ENCODE results near the gene PPY.

Gene PPY

DNA sequence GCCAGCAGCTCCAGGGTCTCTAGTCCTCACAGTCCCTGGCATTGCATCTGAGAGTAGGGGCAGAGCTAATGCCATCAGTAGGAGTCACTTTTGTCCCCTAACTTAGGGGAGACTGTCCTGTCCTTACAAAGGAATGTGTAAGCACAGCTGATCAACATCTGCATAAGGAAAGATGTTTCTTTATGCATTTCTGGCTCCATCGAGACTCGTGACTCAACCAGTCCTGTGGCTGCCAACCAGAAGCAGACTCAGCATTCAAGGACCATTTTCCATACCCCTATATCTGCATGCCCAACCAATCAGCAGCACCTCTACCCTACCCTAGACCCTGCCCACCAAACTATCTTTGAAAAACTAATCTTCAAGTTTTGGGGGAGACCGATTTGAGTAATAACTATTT lies 26.7 kb downstream of the PPY start:
- H3K4me1 ChIP-seq (ENCODE audit: insufficient read depth, low read length) = no peaks in the 10 kb centered on the region
- H3K9me3 ChIP-seq (ENCODE audit: low read length) = peaks cover 2% of the 10 kb centered on the region
- H3K4me3 ChIP-seq (ENCODE audit: low read length) = no peak overlapping the region
- H2AFZ ChIP-seq (ENCODE audit: low read depth, low read length) = no peak overlapping the region
- H3K27me3 ChIP-seq (ENCODE audit: insufficient read depth, low read length) = peaks cover 45% of the 10 kb centered on the region
- H3K36me3 ChIP-seq (ENCODE audit: insufficient read depth, low read length) = no peaks in the 10 kb centered on the region

GRCh38 chr17:43914451-43914850 lies 27.8 kb downstream of the PPY start:
- Histone ChIP-seq H3K4me1 (ENCODE audit: insufficient read depth, low read length) (no peaks in the 10 kb centered on the region), H3K27me3 (ENCODE audit: insufficient read depth, low read length) (peaks cover 41% of the 10 kb centered on the region), H3K9me3 (ENCODE audit: low read length) (peaks cover 2% of the 10 kb centered on the region), H3K4me3 (ENCODE audit: low read length) (no peak overlapping the region), H2AFZ (ENCODE audit: low read depth, low read length) (no peak overlapping the region), H3K36me3 (ENCODE audit: insufficient read depth, low read length) (no peaks in the 10 kb centered on the region)

DNA sequence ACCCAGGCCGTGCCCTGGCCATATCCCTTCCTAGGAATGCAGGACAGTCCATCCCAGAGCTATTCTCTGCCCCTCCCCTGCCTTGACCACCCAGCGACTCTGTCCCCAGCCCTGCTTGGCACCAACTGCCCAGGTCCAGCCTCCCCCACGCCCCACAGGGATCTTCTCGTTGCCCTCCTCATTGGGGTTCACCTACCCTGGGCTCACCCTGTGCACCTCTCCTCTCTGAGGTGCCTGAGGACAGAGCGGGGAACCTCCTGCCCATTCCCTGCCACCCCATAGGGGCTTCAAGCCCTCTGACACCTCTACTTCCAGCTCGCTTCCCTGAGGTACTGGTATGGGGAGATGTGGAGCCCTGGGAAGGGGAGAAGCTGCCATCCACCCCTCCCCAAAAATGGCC lies 28.7 kb downstream of the PPY start:
- Histone ChIP-seq H2AFZ (ENCODE audit: low read depth, low read length) (no peak overlapping the region), H3K4me1 (ENCODE audit: insufficient read depth, low read length) (peaks cover 3% of the 10 kb centered on the region), H3K36me3 (ENCODE audit: insufficient read depth, low read length) (no peaks in the 10 kb centered on the region), H3K27me3 (ENCODE audit: insufficient read depth, low read length) (peaks cover 41% of the 10 kb centered on the region), H3K4me3 (ENCODE audit: low read length) (no peak overlapping the region), H3K9me3 (ENCODE audit: low read length) (no peaks in the 10 kb centered on the region)

DNA sequence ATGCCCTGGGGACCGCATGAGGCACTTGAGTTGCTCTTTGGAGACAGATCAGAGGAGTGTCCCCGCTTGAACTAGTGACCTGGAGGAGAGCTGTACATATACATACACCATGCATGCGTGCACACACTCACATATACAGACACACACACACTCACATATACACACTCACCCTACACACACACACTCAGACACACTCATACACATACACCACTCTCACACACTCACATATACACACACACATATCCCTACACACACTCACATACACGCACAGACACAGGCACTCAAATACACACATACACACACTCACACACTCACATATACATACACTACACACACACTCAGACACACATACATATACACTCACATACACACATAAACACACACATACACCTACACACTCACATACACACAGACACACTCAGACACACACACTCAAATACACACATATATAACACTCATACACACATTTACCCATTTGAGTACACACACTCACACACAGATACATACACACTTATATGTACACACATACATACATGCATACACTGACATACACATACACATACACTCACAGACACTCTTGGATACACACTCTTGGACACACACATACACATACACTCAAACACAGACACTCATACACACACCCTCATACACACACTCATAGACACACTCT lies 29.5 kb downstream of the PPY start:
- H2AFZ ChIP-seq (ENCODE audit: low read depth, low read length) = no peak overlapping the region
- H3K4me3 ChIP-seq (ENCODE audit: low read length) = no peak overlapping the region
- peaks cover 10% of the 10 kb centered on the region for H3K4me1 ChIP-seq (ENCODE audit: insufficient read depth, low read length)
- H3K27me3 ChIP-seq (ENCODE audit: insufficient read depth, low read length) = peaks cover 39% of the 10 kb centered on the region
- no peaks in the 10 kb centered on the region for H3K9me3 ChIP-seq (ENCODE audit: low read length)
- H3K36me3 ChIP-seq (ENCODE audit: insufficient read depth, low read length) = no peaks in the 10 kb centered on the region

- Histone ChIP-seq H2AFZ (ENCODE audit: low read depth, low read length) (no peak overlapping the region), H3K4me3 (ENCODE audit: low read length) (no peak overlapping the region), H3K36me3 (ENCODE audit: insufficient read depth, low read length) (no peaks in the 10 kb centered on the region), H3K9me3 (ENCODE audit: low read length) (no peaks in the 10 kb centered on the region), H3K4me1 (ENCODE audit: insufficient read depth, low read length) (peaks cover 13% of the 10 kb centered on the region), H3K27me3 (ENCODE audit: insufficient read depth, low read length) (peaks cover 35% of the 10 kb centered on the region)
Measured at GRCh38 chr17:43911904-43912303, 30.4 kb downstream of the PPY start.

DNA sequence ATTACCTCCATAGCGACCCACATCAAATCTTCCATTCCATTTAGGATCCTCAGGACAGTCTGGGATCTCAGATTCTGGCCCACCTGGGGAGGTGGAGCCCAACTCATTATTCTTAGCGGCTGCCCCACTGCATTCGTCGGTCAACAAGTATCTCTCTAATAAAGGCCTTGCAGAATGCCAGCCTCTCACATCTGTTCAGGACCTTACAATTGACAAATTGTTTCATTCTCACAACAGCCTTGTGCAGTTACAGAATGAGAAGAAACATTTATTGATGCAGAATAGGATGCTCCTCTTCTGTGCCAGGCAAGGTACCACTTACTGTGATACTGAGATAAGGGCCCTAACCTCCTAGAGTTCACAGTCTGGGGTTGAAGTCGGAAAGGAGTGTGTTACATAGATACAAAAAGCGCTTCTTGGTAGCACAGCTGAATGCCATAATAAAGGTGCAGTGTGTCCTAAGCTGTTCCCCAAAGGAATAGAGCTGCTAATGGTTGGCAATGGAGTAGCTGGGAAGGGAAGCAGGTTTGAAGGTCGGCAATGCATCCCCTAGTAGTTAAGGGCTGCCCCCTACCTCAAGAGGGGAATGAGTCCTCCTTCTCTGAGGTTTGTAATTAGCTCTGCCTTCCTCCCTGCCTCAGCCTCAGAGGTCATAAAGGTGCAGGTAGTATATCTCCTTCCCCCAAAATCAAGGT lies 32.6 kb downstream of the PPY start:
- Histone ChIP-seq H3K4me1 (ENCODE audit: insufficient read depth, low read length) (peaks cover 29% of the 10 kb centered on the region), H3K27me3 (ENCODE audit: insufficient read depth, low read length) (peaks cover 26% of the 10 kb centered on the region), H3K9me3 (ENCODE audit: low read length) (no peaks in the 10 kb centered on the region)

GRCh38 chr17:43907998-43908721 lies 34.1 kb downstream of the PPY start:
- H3K9me3 ChIP-seq (ENCODE audit: low read length) = no peaks in the 10 kb centered on the region
- no peaks in the 10 kb centered on the region for H3K36me3 ChIP-seq (ENCODE audit: insufficient read depth, low read length)
- H3K27me3 ChIP-seq (ENCODE audit: insufficient read depth, low read length) = peaks cover 15% of the 10 kb centered on the region
- peak overlapping the region; percentile 52 for H3K4me3 ChIP-seq (ENCODE audit: low read length)
- peak overlapping the region; percentile 49 for H2AFZ ChIP-seq (ENCODE audit: low read depth, low read length)
- H3K4me1 ChIP-seq (ENCODE audit: insufficient read depth, low read length) = peaks cover 29% of the 10 kb centered on the region

More for the DNA sequence above, 32.6 kb downstream of the PPY start:
- Histone ChIP-seq H3K4me3 (ENCODE audit: low read length) (no peak overlapping the region), H3K36me3 (ENCODE audit: insufficient read depth, low read length) (no peaks in the 10 kb centered on the region), H2AFZ (ENCODE audit: low read depth, low read length) (no peak overlapping the region)

DNA sequence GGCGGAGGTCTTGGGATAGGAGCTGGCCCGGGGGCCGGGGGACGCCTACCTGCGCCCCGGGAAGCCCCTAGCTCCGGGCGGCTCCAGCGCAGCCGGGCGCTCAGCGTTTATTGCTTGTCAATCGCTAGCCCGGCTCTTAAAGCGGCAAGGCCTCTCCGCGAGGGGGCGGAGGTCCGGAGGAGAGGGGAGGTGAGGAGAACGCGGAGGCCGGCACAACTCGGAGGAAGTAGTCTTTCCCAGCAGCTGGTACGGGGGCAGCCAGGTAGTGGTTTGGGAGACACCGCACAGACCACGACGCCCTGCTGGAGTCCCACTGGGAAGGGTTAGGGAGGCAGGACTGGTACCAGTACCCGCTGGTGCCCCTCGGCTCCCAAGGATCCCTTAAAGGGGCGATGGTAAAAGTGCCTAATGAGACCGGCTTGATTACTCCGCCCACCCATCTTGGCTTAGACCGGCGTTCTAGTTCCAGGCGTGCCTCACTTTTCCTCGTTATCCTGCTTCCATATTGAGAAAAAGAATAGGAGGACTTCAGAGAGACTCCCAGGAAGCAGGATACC lies 34.8 kb downstream of the PPY start, which contains the start of gene MPP2:
TSS of gene MPP2 (minus strand) at position 112 of the 557 bp plus-strand sequence. CDS start 3,076 bp downstream, outside the sequence.
- Histone ChIP-seq H3K27me3 (ENCODE audit: insufficient read depth, low read length) (peaks cover 12% of the 10 kb centered on the region), H3K36me3 (ENCODE audit: insufficient read depth, low read length) (no peaks in the 10 kb centered on the region), H3K9me3 (ENCODE audit: low read length) (no peaks in the 10 kb centered on the region), H3K4me1 (ENCODE audit: insufficient read depth, low read length) (peaks cover 31% of the 10 kb centered on the region), H2AFZ (ENCODE audit: low read depth, low read length) (peak within 1 kb of the TSS; percentile 49), H3K4me3 (ENCODE audit: low read length) (peak within 1 kb of the TSS; percentile 52)

GRCh38 chr17:43906951-43907424 lies 35.3 kb downstream of the PPY start:
- Histone ChIP-seq H3K4me1 (ENCODE audit: insufficient read depth, low read length) (peaks cover 34% of the 10 kb centered on the region), H2AFZ (ENCODE audit: low read depth, low read length) (peak overlapping the region; percentile 49), H3K36me3 (ENCODE audit: insufficient read depth, low read length) (no peaks in the 10 kb centered on the region), H3K4me3 (ENCODE audit: low read length) (peak overlapping the region; percentile 52), H3K9me3 (ENCODE audit: low read length) (no peaks in the 10 kb centered on the region), H3K27me3 (ENCODE audit: insufficient read depth, low read length) (peaks cover 9% of the 10 kb centered on the region)

- Histone ChIP-seq H3K27me3 (ENCODE audit: insufficient read depth, low read length) (peaks cover under 1% of the 10 kb centered on the region), H3K36me3 (ENCODE audit: insufficient read depth, low read length) (no peaks in the 10 kb centered on the region), H2AFZ (ENCODE audit: low read depth, low read length) (peak overlapping the region; percentile 49), H3K9me3 (ENCODE audit: low read length) (no peaks in the 10 kb centered on the region), H3K4me3 (ENCODE audit: low read length) (peak overlapping the region; percentile 52), H3K4me1 (ENCODE audit: insufficient read depth, low read length) (peaks cover 42% of the 10 kb centered on the region)
Measured at GRCh38 chr17:43905985-43906852, 36.1 kb downstream of the PPY start.

DNA sequence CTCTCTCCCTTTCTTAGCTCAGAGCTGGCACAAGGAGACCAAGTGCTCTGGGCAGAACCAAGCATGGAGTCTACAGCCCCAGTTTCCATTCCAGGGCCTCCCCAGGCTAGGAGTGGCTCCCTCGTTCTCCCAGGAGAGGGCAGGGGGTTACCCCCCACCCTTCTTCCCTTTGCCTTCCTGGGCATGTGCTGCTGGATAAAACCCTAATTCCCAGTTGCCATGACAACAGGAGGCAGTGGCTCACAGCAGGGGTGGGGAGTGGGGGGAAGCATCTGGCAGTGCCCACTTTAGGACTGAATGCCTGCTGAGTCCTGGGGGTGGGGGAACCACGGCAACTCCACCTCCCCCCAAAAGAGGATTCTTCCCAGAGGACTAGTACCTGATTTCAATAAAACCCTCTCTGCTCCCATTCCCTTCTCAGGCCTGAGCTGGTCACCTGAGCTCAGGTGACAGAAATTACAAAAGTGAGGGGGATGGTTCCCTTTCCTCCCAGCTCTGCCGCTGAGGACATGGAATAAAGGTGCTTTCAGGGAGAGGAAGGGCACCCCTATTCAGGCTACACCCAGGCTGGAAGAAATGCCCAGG lies 36.8 kb downstream of the PPY start:
- Histone ChIP-seq H3K36me3 (ENCODE audit: insufficient read depth, low read length) (no peaks in the 10 kb centered on the region), H2AFZ (ENCODE audit: low read depth, low read length) (peak overlapping the region; percentile 49), H3K4me1 (ENCODE audit: insufficient read depth, low read length) (peaks cover 48% of the 10 kb centered on the region), H3K9me3 (ENCODE audit: low read length) (no peaks in the 10 kb centered on the region), H3K4me3 (ENCODE audit: low read length) (peak overlapping the region; percentile 52), H3K27me3 (ENCODE audit: insufficient read depth, low read length) (no peaks in the 10 kb centered on the region)

Data from neuron (in vitro differentiated cells).